ENCODE measurements around the gene C2CD2.

DNA sequence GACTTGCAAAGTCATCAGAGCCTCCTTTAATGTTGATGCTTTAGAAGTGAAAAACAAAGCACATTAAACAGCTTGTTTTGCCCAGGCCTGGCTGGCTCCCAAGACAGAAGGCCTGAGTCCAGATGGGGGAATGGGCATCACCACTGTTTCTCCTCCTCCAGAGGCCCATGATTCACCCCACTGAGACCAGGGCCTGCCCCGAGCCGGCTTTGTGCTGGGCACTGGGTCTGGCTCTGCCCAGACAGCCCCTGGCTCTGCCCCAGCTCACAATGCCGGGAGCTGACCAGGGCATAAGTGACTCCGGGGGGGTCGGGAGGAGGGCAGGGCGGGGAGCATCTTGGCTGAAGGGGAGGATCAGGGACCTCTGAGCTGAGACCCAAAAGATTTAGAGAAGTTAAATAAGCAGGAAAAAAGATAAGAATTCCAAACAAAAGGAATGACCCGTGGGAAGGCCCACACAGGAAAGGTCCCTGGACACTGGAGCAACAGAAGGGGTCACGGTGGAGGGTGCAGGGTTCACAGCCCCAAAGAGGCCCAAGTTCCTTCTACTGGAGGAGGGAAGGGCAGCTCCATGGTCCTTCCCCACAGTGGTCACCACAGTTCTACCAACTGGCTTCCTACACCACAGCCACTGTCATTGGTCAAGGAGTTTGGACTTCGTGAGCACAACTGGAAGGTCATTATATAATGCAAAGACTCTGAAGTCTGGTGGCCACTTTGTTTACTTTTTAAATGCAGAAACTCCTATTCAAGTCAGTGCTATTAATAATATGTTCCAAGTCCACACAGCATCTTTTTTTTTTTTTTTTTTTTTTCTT, 5.5 kb downstream of the C2CD2 start:
- TF ChIP-seq EP300 (IDR thresholded peaks at IDR 0.05; ENCODE audit: borderline replicate concordance in 1 of 2, control insufficient read depth in 1 of 2, low read depth in 2 of 2, low read length in 2 of 2) (no peak), POLR2AphosphoS5 (IDR thresholded peaks at IDR 0.05; ENCODE audit: low read length) (no peak), FOXM1 (IDR thresholded peaks at IDR 0.05; ENCODE audit: low read depth, low read length) (no peak), TAF1 (IDR thresholded peaks at IDR 0.05; ENCODE audit: borderline replicate concordance, low read depth, low read length) (no peak), SREBF1 (IDR thresholded peaks at IDR 0.05; ENCODE audit: low read length) (no peak), BHLHE40 (IDR thresholded peaks at IDR 0.05; ENCODE audit: borderline replicate concordance in 1 of 2, low read depth in 2 of 2, low read length in 1 of 2) (no peak), ZNF274 (IDR thresholded peaks at IDR 0.05; ENCODE audit: insufficient read depth, insufficient read length) (no peak), IKZF1 (conservative IDR thresholded peaks at IDR 0.05) (no peak)
- TF ChIP-seq, protein P1, sequence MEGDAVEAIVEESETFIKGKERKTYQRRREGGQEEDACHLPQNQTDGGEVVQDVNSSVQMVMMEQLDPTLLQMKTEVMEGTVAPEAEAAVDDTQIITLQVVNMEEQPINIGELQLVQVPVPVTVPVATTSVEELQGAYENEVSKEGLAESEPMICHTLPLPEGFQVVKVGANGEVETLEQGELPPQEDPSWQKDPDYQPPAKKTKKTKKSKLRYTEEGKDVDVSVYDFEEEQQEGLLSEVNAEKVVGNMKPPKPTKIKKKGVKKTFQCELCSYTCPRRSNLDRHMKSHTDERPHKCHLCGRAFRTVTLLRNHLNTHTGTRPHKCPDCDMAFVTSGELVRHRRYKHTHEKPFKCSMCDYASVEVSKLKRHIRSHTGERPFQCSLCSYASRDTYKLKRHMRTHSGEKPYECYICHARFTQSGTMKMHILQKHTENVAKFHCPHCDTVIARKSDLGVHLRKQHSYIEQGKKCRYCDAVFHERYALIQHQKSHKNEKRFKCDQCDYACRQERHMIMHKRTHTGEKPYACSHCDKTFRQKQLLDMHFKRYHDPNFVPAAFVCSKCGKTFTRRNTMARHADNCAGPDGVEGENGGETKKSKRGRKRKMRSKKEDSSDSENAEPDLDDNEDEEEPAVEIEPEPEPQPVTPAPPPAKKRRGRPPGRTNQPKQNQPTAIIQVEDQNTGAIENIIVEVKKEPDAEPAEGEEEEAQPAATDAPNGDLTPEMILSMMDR (IDR thresholded peaks at IDR 0.05 in 2 of 3, conservative IDR thresholded peaks at IDR 0.05 in 1 of 3; ENCODE audit: control insufficient read depth in 2 of 3, extremely low read depth in 1 of 3, insufficient read depth in 1 of 3, low read depth in 3 of 3, low read length in 3 of 3), result no peak
- TF ChIP-seq, protein P2, sequence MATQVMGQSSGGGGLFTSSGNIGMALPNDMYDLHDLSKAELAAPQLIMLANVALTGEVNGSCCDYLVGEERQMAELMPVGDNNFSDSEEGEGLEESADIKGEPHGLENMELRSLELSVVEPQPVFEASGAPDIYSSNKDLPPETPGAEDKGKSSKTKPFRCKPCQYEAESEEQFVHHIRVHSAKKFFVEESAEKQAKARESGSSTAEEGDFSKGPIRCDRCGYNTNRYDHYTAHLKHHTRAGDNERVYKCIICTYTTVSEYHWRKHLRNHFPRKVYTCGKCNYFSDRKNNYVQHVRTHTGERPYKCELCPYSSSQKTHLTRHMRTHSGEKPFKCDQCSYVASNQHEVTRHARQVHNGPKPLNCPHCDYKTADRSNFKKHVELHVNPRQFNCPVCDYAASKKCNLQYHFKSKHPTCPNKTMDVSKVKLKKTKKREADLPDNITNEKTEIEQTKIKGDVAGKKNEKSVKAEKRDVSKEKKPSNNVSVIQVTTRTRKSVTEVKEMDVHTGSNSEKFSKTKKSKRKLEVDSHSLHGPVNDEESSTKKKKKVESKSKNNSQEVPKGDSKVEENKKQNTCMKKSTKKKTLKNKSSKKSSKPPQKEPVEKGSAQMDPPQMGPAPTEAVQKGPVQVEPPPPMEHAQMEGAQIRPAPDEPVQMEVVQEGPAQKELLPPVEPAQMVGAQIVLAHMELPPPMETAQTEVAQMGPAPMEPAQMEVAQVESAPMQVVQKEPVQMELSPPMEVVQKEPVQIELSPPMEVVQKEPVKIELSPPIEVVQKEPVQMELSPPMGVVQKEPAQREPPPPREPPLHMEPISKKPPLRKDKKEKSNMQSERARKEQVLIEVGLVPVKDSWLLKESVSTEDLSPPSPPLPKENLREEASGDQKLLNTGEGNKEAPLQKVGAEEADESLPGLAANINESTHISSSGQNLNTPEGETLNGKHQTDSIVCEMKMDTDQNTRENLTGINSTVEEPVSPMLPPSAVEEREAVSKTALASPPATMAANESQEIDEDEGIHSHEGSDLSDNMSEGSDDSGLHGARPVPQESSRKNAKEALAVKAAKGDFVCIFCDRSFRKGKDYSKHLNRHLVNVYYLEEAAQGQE (IDR thresholded peaks at IDR 0.05; ENCODE audit: low read depth, low read length), result no peak
- TF ChIP-seq, protein P3, sequence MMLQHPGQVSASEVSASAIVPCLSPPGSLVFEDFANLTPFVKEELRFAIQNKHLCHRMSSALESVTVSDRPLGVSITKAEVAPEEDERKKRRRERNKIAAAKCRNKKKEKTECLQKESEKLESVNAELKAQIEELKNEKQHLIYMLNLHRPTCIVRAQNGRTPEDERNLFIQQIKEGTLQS (IDR thresholded peaks at IDR 0.05; ENCODE audit: borderline replicate concordance, extremely low read depth, low read depth, low read length), result no peak
- TF ChIP-seq, protein P4, sequence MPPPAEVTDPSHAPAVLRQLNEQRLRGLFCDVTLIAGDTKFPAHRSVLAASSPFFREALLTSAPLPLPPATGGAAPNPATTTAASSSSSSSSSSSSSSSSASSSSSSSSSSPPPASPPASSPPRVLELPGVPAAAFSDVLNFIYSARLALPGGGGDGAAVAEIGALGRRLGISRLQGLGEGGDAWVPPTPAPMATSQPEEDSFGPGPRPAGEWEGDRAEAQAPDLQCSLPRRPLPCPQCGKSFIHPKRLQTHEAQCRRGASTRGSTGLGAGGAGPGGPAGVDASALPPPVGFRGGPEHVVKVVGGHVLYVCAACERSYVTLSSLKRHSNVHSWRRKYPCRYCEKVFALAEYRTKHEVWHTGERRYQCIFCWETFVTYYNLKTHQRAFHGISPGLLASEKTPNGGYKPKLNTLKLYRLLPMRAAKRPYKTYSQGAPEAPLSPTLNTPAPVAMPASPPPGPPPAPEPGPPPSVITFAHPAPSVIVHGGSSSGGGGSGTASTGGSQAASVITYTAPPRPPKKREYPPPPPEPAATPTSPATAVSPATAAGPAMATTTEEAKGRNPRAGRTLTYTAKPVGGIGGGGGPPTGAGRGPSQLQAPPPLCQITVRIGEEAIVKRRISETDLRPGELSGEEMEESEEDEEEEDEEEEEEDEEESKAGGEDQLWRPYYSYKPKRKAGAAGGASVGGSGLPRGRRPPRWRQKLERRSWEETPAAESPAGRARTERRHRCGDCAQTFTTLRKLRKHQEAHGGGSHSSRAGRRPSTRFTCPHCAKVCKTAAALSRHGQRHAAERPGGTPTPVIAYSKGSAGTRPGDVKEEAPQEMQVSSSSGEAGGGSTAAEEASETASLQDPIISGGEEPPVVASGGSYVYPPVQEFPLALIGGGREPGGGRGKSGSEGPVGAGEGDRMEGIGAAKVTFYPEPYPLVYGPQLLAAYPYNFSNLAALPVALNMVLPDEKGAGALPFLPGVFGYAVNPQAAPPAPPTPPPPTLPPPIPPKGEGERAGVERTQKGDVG (CRISPR knock-in tag; IDR thresholded peaks at IDR 0.05), result no peak

Data from GM12878 (cell line).